ENCODE measurements around the gene C10orf62. TPM values are rescaled to one million over a fixed set of nuclear protein-coding genes. Genes with fewer than 3 reads are reported as not detected.

The C10orf62 gene
- total and polyA plus RNA-seq, 2 experiments from 2014 or later: not detected

DNA sequence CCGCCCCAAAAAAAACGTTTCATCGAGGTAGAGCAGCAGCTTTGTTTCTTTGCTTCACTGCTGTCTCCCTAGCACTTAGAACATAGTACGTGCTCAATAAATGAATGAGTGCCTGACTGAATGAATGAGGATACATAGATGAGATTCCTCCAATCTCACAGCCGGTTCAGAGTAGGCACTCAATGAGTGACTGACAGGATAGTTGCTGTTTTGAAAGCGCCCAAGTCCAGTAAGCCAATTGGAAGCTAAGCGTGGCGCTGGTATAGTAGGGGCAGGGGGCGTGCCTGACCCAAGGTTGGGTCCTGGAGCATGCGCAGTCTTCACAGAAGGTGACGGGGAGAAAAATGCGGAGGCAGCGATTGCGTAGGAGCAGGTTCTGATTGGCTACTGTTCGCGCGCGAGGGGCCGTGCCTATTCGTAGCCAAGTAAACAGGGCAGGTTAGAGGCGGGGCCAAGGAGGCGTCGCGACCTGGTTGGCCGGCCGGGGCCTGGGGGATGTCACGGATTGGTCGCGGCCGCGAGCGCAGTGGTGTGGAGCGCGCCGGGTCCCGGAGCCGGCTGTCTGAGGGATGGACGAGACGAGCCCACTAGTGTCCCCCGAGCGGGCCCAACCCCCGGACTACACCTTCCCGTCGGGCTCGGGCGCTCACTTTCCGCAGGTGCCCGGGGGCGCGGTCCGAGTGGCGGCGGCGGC lies 50.8 kb downstream of the C10orf62 start, which contains the start of gene PI4K2A:
Gene PI4K2A (plus strand): TSS at position 498 of the 694 bp plus-strand sequence. CDS start 72 bp downstream, at position 570.
- Histone ChIP-seq H3K9me2 (ENCODE audit: insufficient read depth) (no peaks in the 10 kb centered on the region), H3K27ac (ENCODE audit: low read depth) (peak within 1 kb of the TSS; percentile 48; the same call in 1 of the 2 replicates), H3K36me3 (ENCODE audit: insufficient read depth) (no peaks in the 10 kb centered on the region; the same call in 1 of the 2 replicates), H3K4me1 (ENCODE audit: insufficient read depth) (peaks cover 6% of the 10 kb centered on the region; the same call in 1 of the 2 replicates), H4K20me1 (replicated peaks; ENCODE audit: insufficient read depth) (peaks cover 22% of the 10 kb centered on the region; the same call in 1 of the 2 replicates), H3K4me3 (peak within 1 kb of the TSS; percentile 92), H3F3A (replicated peaks; ENCODE audit: low read depth) (no peaks in the 10 kb centered on the region), H3K4me2 (peak within 1 kb of the TSS; percentile 86), H2AFZ (no peak within 1 kb of the TSS), H3K79me2 (replicated peaks; ENCODE audit: insufficient read depth) (peaks cover 42% of the 10 kb centered on the region), H3K27me3 (ENCODE audit: insufficient read depth) (no peaks in the 10 kb centered on the region)
- Mint-ChIP-seq H3K27me3 (ENCODE audit: insufficient read depth, low read depth, poor library complexity) (peaks cover 11% of the 10 kb centered on the region), H3K9me3 (peaks cover 2% of the 10 kb centered on the region; the same call in 2 of the 3 replicates), H3K27ac (peak within 1 kb of the TSS; percentile 98), H3K36me3 (ENCODE audit: low read depth) (peaks cover 25% of the 10 kb centered on the region), H3K4me3 (peak within 1 kb of the TSS; percentile 97), H3K4me1 (peaks cover 21% of the 10 kb centered on the region)
- ATAC-seq (peak; percentile 97), DNase-seq (ENCODE audit: low spot score) (peak; percentile 100)
- TF ChIP-seq CREB1 (CRISPR knock-in tag; IDR thresholded peaks at IDR 0.05; ENCODE audit: low read depth) (peak; percentile 73), POLR2AphosphoS5 (IDR thresholded peaks at IDR 0.05; ENCODE audit: low read depth) (peak; percentile 64; the same call in 1 of the 2 replicates), STAT1 (IDR thresholded peaks at IDR 0.05; ENCODE audit: unreplicated experiment) (no peak)

Other genes with a start within 250 kb of the C10orf62 start
- gene RRP12, start 188.4 kb upstream of the C10orf62 start, total RNA-seq (2014; rRNA removed; shearing (Covaris generic)): 62.6 and 66.4 TPM in 2 replicates
- 49.5 and 53.4 TPM in 2 replicates for gene RRP12, start 188.4 kb upstream of the C10orf62 start, polyA plus RNA-seq (2016; fragmentation: Nextera tagmentation; extraction: Ambion mirVana)
- gene PGAM1, start 163.5 kb upstream of the C10orf62 start, total RNA-seq (2014; rRNA removed; shearing (Covaris generic)): 870 and 930 TPM in 2 replicates
- gene PGAM1, start 163.5 kb upstream of the C10orf62 start, polyA plus RNA-seq (2016; fragmentation: Nextera tagmentation; extraction: Ambion mirVana): 492 and 497 TPM in 2 replicates
- 63.6 and 66.3 TPM in 2 replicates for gene EXOSC1, start 143.7 kb upstream of the C10orf62 start, total RNA-seq (2014; rRNA removed; shearing (Covaris generic))
- gene EXOSC1, start 143.7 kb upstream of the C10orf62 start, polyA plus RNA-seq (2016; fragmentation: Nextera tagmentation; extraction: Ambion mirVana): 127 and 131 TPM in 2 replicates
- gene ZDHHC16, start 143.5 kb upstream of the C10orf62 start, total RNA-seq (2014; rRNA removed; shearing (Covaris generic)): 58.1 and 58.2 TPM in 2 replicates
- gene ZDHHC16, start 143.5 kb upstream of the C10orf62 start, polyA plus RNA-seq (2016; fragmentation: Nextera tagmentation; extraction: Ambion mirVana): 33.3 and 35.1 TPM in 2 replicates
- gene MMS19, start 91.3 kb upstream of the C10orf62 start, total RNA-seq (2014; rRNA removed; shearing (Covaris generic)): 221 and 252 TPM in 2 replicates
- 74.7 and 81.5 TPM in 2 replicates for gene MMS19, start 91.3 kb upstream of the C10orf62 start, polyA plus RNA-seq (2016; fragmentation: Nextera tagmentation; extraction: Ambion mirVana)
- gene UBTD1, start 90.8 kb upstream of the C10orf62 start, total RNA-seq (2014; rRNA removed; shearing (Covaris generic)): 21.5 and 29.0 TPM in 2 replicates
- 17.3 and 20.4 TPM in 2 replicates for gene UBTD1, start 90.8 kb upstream of the C10orf62 start, polyA plus RNA-seq (2016; fragmentation: Nextera tagmentation; extraction: Ambion mirVana)
- gene ANKRD2, start 16.9 kb upstream of the C10orf62 start, total RNA-seq (2014; rRNA removed; shearing (Covaris generic)): not detected in 2 replicates
- not detected in 2 replicates for gene ANKRD2, start 16.9 kb upstream of the C10orf62 start, polyA plus RNA-seq (2016; fragmentation: Nextera tagmentation; extraction: Ambion mirVana)
- gene HOGA1, start 5.3 kb upstream of the C10orf62 start, total RNA-seq (2014; rRNA removed; shearing (Covaris generic)): not detected in 2 replicates
- 0.15 TPM in 1 of 2 replicates, not detected in the other for gene HOGA1, start 5.3 kb upstream of the C10orf62 start, polyA plus RNA-seq (2016; fragmentation: Nextera tagmentation; extraction: Ambion mirVana)
- gene MORN4, start 43.8 kb downstream of the C10orf62 start, total RNA-seq (2014; rRNA removed; shearing (Covaris generic)): 9.0 and 17.6 TPM in 2 replicates
- gene MORN4, start 43.8 kb downstream of the C10orf62 start, polyA plus RNA-seq (2016; fragmentation: Nextera tagmentation; extraction: Ambion mirVana): 49.5 and 50.0 TPM in 2 replicates
- 23.3 and 29.2 TPM in 2 replicates for gene PI4K2A, start 51.0 kb downstream of the C10orf62 start, total RNA-seq (2014; rRNA removed; shearing (Covaris generic))
- gene PI4K2A, start 51.0 kb downstream of the C10orf62 start, polyA plus RNA-seq (2016; fragmentation: Nextera tagmentation; extraction: Ambion mirVana): 8.1 and 8.6 TPM in 2 replicates
- 7.4 and 8.2 TPM in 2 replicates for gene AVPI1, start 97.5 kb downstream of the C10orf62 start, total RNA-seq (2014; rRNA removed; shearing (Covaris generic))
- 7.6 and 8.9 TPM in 2 replicates for gene AVPI1, start 97.5 kb downstream of the C10orf62 start, polyA plus RNA-seq (2016; fragmentation: Nextera tagmentation; extraction: Ambion mirVana)
- gene MARVELD1, start 124.0 kb downstream of the C10orf62 start, total RNA-seq (2014; rRNA removed; shearing (Covaris generic)): 19.3 and 23.7 TPM in 2 replicates
- gene MARVELD1, start 124.0 kb downstream of the C10orf62 start, polyA plus RNA-seq (2016; fragmentation: Nextera tagmentation; extraction: Ambion mirVana): 7.3 and 8.7 TPM in 2 replicates
- gene ZFYVE27, start 147.4 kb downstream of the C10orf62 start, total RNA-seq (2014; rRNA removed; shearing (Covaris generic)): 20.7 and 25.8 TPM in 2 replicates
- 13.3 and 15.0 TPM in 2 replicates for gene ZFYVE27, start 147.4 kb downstream of the C10orf62 start, polyA plus RNA-seq (2016; fragmentation: Nextera tagmentation; extraction: Ambion mirVana)
- gene SFRP5, start 182.3 kb downstream of the C10orf62 start, total RNA-seq (2014; rRNA removed; shearing (Covaris generic)): 3.5 and 5.1 TPM in 2 replicates
- 2.4 and 3.4 TPM in 2 replicates for gene SFRP5, start 182.3 kb downstream of the C10orf62 start, polyA plus RNA-seq (2016; fragmentation: Nextera tagmentation; extraction: Ambion mirVana)